ENCODE measurements around the gene CAMSAP1.

DNA sequence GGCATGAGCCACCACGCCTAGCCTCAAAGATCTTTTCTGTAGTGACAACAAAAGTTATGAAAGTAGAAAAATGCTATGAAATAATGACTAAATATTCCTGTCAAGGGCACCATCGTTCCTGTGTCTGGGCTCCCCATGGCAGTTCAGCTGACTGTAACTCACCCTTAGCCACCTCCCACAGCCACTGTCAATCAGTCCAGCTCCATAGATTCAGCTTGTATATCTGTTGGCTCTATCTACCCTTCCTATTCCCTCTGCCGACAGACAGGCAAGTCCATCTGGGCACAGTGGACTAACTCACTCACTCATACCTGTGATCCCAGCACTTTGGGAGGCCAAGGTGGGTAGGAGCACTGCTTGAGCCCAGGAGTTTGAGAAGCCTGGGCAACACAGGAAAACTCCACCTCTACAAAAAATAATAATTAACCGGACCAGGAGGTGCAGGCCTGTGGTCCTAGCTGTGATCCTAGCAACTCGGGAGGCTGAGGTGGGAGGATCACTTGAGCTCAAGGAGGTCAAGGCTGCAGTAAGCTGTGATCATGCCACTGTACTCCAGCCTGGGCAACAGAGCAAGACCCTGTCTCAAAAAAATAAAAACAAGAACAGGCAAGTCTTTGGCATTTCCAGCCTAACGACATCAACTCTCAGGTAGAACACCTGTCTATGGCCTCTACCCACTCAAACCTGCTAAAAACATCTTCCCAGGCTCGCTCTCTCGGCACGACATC lies 6.2 kb downstream of the CAMSAP1 start:
- TF ChIP-seq, protein P1, sequence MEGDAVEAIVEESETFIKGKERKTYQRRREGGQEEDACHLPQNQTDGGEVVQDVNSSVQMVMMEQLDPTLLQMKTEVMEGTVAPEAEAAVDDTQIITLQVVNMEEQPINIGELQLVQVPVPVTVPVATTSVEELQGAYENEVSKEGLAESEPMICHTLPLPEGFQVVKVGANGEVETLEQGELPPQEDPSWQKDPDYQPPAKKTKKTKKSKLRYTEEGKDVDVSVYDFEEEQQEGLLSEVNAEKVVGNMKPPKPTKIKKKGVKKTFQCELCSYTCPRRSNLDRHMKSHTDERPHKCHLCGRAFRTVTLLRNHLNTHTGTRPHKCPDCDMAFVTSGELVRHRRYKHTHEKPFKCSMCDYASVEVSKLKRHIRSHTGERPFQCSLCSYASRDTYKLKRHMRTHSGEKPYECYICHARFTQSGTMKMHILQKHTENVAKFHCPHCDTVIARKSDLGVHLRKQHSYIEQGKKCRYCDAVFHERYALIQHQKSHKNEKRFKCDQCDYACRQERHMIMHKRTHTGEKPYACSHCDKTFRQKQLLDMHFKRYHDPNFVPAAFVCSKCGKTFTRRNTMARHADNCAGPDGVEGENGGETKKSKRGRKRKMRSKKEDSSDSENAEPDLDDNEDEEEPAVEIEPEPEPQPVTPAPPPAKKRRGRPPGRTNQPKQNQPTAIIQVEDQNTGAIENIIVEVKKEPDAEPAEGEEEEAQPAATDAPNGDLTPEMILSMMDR (IDR thresholded peaks at IDR 0.05) = no peak
- TF ChIP-seq POLR2A (IDR thresholded peaks at IDR 0.05) = no peak
